Kidney epithelial cell (primary cell): ENCODE data around the gene DRICH1. TPM values are rescaled to one million over a fixed set of nuclear protein-coding genes. Genes with fewer than 3 reads are reported as not detected.

ENCODE experiments used
- total RNA-seq: library from RNA; depleted of rRNA; stranded (reverse); fragments of >200 nt; gene quantifications from 2 replicates; pipeline ENCODE4 v1.2.3, GENCODE V29; 2015

DRICH1 gene
- total RNA-seq, 1 donor from 2014 or later = not detected

Other genes starting within 250 kb of the DRICH1 start
- not detected in 2 replicates for gene IGLL1, start 52.0 kb downstream of the DRICH1 start, total RNA-seq
- gene RGL4, start 58.7 kb upstream of the DRICH1 start, total RNA-seq = not detected in 2 replicates
- gene ZNF70, start 118.8 kb upstream of the DRICH1 start, total RNA-seq = 4.1 and 4.7 TPM in 2 replicates
- not detected in 2 replicates for gene VPREB3, start 122.1 kb upstream of the DRICH1 start, total RNA-seq
- gene C22orf15, start 130.7 kb upstream of the DRICH1 start, total RNA-seq = 0.34 TPM in 1 of 2 replicates, not detected in the other
- 13.5 and 21.0 TPM in 2 replicates for gene CHCHD10, start 135.7 kb upstream of the DRICH1 start, total RNA-seq
- gene MMP11, start 140.5 kb upstream of the DRICH1 start, total RNA-seq = 41.9 and 48.9 TPM in 2 replicates
- 163 and 168 TPM in 2 replicates for gene SMARCB1, start 154.6 kb upstream of the DRICH1 start, total RNA-seq
- 0.54 and 2.3 TPM in 2 replicates for gene DERL3, start 206.7 kb upstream of the DRICH1 start, total RNA-seq
- 22.4 and 28.4 TPM in 2 replicates for gene SLC2A11, start 225.6 kb upstream of the DRICH1 start, total RNA-seq